ENCODE results near the gene ZNF701.
"Not testable (repeated sequence)": the region's sequence is repeated elsewhere in the genome, so short reads cannot be mapped to it uniquely, and the experiment has no call there.

Gene ZNF701

DNA sequence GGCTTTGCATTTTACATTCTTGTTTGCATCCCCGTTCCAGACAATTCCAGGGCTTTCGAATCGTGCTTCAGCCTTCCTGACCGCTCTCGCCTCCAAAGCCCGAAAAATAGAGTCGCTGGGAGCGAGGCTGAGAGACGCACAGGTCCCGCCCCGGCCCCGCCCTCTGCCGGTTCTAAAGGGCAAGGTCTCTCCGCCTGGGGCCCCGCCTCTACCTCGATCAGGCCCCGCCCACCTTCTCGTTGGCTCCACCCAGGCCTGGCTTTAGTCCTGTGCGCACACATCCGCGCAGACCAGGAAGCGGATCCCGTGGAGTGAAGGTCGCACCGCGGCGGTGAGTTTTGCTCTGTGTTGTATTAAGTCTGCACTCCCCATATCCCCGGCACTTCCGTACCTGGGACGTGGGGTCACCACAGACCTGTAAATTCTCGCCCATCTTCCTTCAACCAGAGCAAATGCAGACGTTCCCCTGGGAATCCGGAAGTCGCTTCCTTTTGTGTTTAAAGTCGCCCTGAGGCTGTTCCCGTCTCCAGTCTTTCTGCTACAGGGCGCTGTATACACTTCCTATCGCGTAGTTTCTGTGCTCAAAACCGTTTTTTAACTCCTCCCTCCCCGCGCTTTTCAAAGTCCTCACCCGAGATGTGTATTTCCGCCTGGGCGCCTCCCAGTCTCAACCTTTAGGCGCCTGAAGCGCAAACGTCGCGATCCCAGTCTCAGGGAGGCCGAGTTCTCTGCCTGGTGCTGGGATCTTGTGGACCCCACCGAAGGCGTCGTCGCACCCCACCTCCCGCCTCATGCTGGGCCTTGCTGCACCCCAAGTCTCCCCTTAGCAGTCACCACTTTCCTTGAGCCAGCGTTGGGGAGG, at the start of gene ZNF701:
ZNF701 (plus strand) TSS at position 288 of the 862 bp plus-strand sequence. CDS start 3,861 bp downstream, outside the sequence.
- DNase-seq (ENCODE audit: low read depth in 2 of 2): peak; percentile 86 to 97

DNA sequence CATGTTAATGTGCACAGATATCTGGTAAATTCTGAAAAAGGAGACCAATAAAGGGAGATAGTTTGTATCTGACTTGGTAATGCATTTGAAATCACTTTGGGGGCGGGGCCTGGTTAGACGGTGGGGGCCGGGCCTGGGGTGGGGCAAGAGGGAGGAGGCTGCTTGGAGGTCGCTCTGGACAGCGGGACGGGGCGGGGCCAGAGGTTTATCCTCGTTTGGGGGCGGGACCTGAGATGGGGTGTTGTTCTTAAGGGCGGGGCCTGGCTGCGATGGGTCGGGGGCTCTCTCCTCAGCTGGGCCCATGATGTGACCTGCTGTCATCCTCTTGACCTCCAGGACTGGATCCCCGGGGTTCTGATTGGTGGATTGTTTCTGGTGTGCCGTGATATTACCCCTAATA, 47.5 kb upstream of the ZNF701 start:
- DNase-seq (ENCODE audit: low read depth in 2 of 2): no peak

DNA sequence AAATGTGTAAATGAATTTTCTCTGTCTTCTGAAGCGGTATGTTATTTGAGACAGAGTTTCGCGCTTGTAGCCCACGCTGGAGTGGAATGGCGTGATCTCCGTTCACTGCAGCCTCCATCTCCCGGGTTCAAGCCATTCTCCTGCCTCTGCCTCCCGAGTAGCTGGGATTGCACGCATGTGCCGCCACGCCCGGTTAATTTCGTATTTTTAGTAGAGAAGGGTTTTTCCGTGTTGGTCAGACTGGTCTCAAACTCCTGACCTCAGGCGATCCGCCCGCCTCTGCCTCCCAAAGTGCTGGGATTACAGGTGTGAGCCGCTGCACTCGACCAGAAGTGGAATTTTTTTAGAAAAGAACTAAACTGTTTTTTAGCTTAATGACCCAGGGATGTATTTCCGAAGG, 46.0 kb upstream of the ZNF701 start:
- DNase-seq (ENCODE audit: low read depth in 2 of 2): no peak

DNA sequence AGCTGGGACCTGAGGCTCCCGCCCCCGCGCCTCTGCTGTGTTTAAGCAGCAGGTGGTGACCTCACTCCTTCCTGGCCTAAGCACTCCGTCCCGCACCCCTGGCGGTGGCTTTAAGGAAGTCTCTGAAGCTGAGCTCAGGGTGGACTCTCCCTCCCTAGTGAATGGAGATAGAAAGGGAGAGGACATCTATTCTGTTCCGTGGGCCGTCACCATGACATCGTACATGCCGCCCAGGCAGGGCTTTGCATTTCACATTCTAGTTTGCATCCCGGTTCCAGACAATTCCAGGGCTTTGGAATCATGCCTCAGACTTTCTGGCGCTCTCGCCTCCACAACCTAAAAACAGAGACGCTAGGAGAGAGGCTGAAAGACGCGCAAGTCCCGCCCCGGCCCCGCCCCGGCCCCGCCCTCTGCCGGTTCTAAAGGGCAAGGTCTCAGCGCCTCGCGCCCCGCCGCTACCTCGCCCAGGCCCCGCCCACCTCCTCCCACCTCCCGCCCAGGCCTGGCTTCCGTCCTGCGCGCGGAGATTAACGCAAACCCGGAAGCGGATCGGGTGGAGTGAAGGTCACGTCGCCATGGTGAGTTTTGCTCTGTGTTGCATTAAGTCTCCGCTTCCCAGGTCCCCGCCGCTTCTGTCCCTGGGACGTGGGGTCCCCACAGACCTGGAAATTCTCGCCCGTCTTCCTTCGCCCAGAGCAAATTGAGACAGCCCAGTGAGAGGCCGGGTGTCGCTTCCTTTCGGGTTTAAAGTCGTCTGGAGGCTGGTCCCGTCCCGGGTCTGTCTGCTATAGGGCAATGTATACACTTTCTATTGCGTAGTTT, 42.7 kb upstream of the ZNF701 start, which contains the start of gene ZNF808:
ZNF808 (plus strand) TSS at position 535 of the 822 bp plus-strand sequence. CDS start 15,617 bp downstream, outside the sequence.
- DNase-seq (ENCODE audit: low read depth in 2 of 2): peak; percentile 98

DNA sequence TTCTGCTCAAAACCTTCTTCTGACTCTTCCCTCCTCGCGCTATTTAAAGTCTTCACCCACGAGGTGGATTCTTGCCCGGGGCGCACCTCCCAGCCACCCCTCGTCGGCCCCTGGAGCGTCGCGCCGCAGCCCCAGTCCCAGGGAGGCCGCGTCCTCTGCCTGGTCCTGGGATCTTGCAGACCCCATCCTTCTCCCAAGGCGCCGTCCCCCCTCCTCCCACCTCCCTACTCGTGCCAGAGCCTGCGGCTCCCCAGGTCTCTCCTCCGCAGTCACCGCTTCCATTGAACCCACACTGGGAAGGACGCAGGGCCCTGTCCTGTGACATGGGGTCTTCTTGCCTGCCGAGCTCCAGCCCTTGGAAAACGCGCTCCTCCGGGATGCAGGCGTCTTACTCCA, 42.1 kb upstream of the ZNF701 start:
- no peak for DNase-seq (ENCODE audit: low read depth in 2 of 2)

DNA sequence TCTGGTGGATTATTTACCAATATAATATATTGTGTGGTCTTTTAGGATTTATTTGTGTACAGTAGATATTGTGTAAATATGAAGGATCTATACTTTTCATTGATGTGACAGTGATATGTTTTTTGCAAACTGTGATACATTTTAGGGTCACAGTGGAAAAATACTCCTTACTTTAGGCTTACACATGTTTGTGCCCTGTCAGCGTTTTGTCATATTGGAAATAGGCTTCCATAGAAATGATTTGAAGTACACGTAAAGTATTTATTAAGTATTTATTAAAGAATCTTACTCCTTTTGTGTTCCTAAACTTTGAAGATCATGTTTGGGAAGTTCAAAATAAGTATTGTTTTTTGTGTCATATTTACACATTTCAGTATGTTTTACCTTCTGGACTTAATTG, 37.6 kb upstream of the ZNF701 start:
- no peak for DNase-seq (ENCODE audit: low read depth in 2 of 2)

DNA sequence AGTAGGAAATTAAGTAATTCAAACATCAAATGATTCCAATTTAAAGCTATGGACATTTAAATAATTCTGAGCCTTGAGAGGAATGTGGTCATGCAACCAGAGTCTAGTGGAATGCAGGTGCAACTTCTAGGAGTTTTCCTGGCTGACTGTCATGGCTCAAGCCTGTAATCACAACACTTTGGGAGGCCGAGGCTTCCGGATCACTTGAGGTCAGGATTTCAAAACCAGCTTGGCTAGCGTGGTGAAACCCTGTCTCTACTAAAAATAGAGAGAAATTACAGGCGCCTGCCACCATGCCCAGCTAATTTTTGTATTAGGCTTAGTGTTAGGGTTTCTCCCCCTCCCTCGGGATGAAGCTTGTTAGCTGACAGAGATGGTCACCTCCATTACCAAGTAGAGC, 36.2 kb upstream of the ZNF701 start:
- DNase-seq (ENCODE audit: low read depth in 2 of 2): no peak

DNA sequence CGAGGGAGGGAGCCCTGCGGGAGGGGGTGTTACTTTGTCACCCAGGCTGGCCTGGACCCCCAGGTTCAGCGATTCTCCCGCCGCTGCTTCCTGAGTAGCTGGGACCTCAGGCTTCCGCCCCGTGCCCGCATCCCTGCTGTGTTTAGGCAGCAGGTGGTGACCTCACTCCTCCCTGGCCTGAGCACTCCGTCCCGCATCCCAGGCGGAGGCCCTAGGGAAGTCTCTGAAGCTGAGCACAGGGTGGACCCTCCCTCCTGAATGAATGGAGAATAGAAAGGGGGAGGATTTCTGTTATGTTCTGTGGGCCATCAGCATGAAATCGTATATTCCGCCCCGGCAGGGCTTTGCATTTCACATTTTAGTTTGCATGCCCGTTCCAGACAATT, 34.7 kb upstream of the ZNF701 start:
- DNase-seq (ENCODE audit: low read depth in 2 of 2): not testable (repeated sequence)

DNA sequence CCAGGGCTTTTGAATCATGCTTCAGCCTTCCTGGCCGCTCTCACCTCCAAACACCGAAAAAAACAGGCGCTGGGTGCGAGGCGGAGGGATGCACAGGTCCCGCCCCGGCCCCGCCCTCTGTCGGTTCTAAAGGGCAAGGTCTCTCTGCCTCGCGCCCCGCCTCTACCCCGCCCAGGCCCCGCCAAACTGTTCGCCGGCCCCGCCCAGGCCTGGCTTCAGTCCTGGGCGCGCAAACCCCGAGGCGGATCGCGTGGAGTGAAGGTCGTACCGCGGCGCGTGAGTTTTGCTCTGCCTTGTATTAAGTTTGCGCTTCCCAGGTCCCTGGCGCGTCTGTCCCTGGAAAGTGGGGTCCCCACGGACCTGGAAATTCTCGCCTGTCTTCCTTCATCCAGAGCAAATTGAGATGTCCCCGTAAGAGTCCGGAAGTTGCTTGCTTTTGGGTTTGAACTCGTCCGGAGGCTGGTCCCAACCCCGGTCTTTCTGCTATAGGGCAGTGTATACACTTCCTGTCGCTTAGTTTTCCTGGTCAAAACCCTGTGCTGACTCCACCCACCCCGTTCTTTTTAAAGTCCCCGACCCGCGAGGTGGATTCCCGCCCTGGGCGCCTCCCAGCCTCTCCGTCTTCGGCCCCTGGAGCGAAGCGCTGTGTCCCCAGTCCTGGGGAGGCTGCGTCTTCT, 34.2 kb upstream of the ZNF701 start:
- DNase-seq (ENCODE audit: low read depth in 2 of 2): peak; percentile 90 to 92

DNA sequence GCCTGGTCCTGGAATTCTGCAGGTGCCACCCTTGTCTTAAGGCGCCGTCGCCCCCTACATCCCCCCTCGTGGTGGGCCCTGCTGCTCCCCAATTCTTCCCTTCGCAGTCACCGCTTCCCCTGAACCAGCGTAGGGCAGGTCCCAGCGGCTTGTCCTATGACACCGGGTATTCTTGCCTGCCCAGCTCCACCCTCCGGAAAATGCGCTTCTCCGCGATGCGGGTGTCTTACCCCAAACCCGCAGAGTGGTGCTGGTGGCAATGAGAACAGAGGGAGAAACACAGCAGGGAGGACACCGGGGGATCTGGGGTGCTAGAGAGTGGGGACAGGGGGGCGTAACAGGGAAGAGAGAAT, 33.7 kb upstream of the ZNF701 start:
- peak; percentile 33 to 37 for DNase-seq (ENCODE audit: low read depth in 2 of 2)

DNA sequence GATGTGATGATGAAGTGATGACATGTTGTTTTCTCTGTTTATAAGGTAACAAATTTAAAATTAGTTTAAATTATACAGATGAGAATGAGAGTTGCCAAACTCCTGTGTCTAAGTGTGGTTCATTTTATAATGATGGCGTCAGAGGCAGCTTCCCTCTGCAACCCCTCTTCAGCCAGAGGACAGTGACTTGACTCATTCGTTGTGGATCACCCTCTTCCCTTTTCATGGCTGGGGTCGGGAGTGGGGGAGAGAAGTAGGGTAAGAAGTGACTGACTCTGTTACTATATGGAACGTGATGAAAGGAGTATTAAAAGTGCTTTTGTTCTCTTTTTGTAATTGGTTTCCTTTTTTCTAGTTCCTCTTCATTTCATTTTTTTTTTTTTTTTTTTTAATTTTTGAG, 31.3 kb upstream of the ZNF701 start:
- DNase-seq (ENCODE audit: low read depth in 2 of 2): not testable (repeated sequence)

DNA sequence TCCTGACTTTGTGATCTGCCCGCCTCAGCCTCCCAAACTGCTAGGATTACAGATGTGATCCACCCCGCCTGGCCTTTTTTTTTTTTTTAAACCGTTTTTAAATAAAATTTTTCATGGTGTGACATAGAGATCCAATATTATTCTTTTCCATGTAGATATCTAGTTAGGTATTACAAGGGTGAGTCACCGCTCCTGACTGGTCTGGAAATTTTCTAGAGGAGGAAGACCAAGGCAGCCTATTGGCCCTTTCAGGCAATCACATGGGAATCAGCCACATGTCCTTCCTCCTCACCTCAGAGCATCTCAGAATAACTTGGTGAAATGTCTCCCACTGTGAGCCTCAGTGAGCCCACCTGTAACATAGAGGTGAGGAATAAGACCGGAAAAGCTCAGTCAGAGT, 28.9 kb upstream of the ZNF701 start:
- DNase-seq (ENCODE audit: low read depth in 2 of 2): not testable (repeated sequence)

DNA sequence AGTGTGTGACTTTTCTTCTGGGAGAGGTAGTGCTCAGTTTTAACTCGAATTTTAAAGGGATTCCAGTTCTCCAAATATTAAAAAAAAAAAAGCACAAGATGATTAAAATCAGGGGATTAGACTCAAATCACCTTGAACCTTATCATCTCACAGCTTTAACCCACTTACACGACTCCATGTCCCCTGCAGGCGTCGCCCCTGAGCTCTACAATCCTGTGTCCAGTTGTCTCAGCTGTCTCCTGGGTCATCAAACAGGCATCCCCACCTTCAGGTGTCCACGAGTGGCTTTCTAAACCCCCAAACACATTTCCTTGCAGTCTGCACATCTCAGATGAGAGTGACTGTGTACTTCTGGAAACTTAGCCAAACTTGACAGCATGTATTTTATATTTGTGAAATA, 28.5 kb upstream of the ZNF701 start:
- no peak for DNase-seq (ENCODE audit: low read depth in 2 of 2)

DNA sequence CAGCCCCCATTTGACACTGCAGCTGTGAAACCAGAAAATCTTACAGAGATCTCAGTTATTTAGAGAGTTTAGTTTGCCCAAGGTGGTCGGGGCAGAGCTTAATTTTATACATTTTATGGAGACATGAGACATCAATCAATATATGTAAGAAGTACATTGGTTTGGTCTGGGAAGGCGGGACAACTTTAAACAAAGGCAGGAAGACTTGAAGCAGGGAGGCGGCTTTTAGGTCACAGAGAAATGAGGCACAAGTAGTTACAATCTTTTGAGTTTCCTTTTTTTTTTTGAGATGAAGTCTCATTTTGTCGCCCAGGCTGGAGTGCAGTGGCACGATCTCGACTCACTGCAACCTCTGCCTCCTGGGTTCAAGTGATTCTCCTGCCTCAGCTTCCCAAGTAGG, 27.5 kb upstream of the ZNF701 start:
- DNase-seq (ENCODE audit: low read depth in 2 of 2): not testable (repeated sequence)

DNA sequence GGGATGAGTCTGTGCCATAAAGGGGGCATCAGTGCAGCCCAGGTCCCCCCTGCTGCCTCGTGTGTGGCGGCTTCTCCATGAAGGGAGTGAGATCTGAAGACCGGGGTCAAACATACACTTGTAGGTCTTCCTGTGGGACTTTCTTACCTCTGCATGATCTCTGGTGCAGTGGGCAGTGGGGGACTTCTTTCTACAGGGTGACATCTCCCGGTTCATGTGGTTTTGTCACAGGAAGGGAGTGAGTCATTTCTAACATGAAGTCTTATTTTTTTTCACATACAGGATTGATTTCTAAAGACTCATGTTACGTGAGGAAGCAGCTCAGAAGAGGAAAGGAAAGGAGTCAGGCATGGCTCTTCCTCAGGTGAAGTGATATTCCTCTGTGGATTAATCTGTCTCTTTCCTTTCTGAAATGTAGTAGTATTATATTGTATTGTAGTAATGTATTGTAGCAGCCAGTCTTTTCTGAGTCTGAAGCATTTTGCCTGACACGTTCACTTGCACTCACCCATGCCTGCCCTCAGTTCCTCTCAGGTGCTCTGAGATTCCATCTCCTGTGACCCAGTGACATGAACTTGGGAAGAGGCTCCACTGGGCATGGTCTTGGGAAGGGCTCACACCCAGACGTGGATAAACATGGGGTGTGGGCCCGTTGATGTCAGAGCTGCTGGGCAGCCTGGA, 27.0 kb upstream of the ZNF701 start:
- DNase-seq (ENCODE audit: low read depth in 2 of 2): peak in 1 of 2 donors; percentile 7

DNA sequence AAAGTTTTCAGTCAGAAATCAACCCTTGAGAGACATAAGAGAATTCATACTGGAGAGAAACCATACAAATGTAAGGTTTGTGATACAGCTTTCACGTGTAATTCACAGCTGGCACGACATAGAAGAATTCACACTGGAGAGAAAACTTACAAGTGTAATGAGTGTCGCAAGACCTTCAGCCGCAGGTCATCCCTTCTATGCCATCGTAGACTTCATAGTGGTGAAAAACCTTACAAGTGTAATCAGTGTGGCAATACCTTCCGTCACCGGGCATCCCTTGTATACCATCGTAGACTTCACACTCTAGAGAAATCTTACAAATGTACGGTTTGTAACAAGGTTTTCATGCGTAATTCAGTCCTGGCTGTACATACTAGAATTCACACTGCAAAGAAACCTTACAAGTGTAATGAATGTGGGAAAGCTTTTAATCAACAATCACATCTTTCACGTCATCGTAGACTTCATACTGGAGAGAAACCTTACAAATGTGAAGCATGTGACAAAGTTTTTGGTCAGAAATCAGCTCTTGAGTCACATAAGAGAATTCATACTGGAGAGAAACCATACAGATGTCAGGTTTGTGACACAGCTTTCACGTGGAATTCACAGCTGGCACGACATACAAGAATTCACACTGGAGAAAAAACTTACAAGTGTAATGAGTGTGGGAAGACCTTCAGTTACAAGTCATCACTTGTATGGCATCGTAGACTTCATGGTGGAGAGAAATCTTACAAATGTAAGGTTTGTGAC, 15.7 kb upstream of the ZNF701 start:
- DNase-seq (ENCODE audit: low read depth in 2 of 2): no peak

DNA sequence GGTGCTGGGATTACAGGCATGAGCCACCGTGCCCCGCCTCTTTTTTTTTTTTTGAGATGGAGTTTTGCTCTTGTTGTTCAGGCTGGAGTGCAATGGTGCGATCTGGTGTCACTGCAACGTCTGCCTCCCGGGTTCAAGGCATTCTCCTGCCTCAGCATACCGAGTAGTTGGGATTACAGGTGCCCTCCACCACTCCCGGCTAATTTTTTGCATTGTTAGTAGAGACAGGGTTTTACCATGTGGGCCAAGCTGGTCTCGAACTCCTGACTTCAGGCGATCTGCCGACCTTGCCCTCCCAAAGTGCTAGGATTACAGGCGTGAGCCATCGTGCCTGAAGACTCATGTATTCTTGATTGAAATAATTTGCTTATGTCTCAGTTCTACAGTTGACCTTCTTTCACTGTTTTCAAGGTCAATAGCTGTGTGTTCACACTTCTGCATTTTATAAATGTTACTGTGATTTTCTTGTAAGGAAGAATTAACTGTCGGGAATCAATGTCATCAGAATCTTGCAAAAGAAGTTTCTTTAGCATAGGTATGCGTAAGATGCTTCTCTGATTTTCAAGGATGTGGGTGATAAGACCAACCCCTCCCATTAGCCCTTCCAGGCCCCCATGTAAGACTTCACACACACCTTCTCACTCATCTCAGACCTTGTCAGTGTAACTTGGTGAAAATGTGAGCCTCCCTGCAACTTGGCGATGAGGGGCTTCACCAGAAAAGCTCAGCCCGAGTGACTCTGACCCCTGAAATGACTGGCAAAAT, 12.7 kb upstream of the ZNF701 start:
- no peak for DNase-seq (ENCODE audit: low read depth in 2 of 2)

DNA sequence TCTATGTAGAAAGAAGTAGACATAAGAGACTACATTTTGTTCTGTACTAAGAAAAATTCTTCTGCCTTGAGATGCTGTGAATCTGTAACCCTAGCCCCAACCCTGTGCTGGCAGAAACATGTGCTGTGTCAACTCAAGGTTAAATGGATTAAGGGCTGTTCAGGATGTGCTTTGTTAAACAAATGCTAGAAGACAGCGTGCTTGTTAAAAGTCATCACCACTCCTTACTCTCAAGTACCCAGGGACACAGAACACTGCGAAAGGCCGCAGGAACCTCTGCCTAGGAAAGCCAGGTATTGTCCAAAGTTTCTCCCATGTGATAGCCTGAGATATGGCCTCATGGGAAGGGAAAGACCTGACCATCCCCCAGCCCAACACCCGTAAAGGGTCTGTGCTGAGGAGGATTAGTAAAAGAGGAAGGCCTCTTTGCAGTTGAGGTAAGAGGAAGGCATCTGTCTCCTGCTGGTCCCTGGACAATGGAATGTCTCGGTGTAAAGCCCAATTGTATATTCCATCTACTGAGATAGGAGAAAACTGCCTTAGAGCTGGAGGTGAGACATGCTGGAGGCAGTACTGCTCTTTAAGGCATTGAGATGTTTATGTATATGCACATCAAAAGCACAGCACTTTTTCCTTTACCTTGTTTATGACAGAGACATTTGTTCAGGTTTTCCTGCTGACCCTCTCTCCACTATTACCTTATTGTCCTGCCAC, 11.2 kb upstream of the ZNF701 start:
- DNase-seq (ENCODE audit: low read depth in 2 of 2): not testable (repeated sequence)

DNA sequence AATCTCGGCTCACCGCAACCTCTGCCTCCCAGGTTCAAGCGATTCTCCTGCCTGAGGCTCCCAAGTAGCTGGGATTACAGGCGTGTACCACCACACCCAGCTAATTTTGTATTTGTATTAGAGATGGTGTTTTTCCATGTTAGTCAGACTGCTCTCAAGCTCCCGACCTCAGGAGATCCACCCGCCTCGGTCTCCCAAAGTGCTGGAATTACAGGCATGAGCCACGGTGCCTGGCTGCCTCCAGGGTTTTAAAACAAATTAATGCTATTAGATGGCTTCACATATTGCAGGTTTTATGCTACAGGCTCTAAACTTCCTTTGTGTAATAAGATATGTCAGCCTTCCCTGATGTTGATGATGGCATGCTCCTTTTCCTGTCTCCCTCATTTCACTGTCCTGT, 8.5 kb upstream of the ZNF701 start:
- not testable (repeated sequence) for DNase-seq (ENCODE audit: low read depth in 2 of 2)
